CD14-positive monocyte (primary cell): ENCODE measurements around the gene DMPK. TPM values are rescaled to one million over a fixed set of nuclear protein-coding genes. Genes with fewer than 3 reads are reported as not detected.

ENCODE experiments used
- DNase-seq, 3 donors: peaks; one replicate each; pipeline ENCODE4 v3.0.0-alpha.2; 2011 to 2022
- H2AFZ ChIP-seq: 2 replicates; pipeline ENCODE4 v1.6.0; 2012; ENCODE audit warnings: mild to moderate bottlenecking, low read depth, low read length, inconsistent platforms; ENCODE audit not compliant: insufficient read depth, poor library complexity, severe bottlenecking
- H3K27ac ChIP-seq, 2 donors: 1 replicate in 1 of 2; 2 replicates in 1 of 2; pipeline ENCODE4 v1.5.1; 2012 to 2013; ENCODE audit warnings: low read length in 2 of 2, control low read depth in 1 of 2, inconsistent platforms in 1 of 2, low read depth in 1 of 2, mild to moderate bottlenecking in 1 of 2
- H3K27me3 ChIP-seq, 2 donors: one replicate each; pipeline versions ENCODE4 v1.6.0 to v1.6.1; 2011 to 2013; ENCODE audit warnings: low read length in 2 of 2; ENCODE audit not compliant: control insufficient read depth in 2 of 2, insufficient read depth in 2 of 2
- H3K36me3 ChIP-seq, 2 donors: replicated peaks in 1 of 2; 1 replicate in 1 of 2; 2 replicates in 1 of 2; pipeline versions ENCODE4 v1.5.1 to v1.6.1; 2012 to 2013; ENCODE audit warnings: low read length in 2 of 2, control low read depth in 1 of 2, inconsistent platforms in 1 of 2, mild to moderate bottlenecking in 1 of 2; ENCODE audit not compliant: insufficient read depth in 2 of 2, control insufficient read depth in 1 of 2
- H3K4me1 ChIP-seq, 2 donors: 1 replicate in 1 of 2; 2 replicates in 1 of 2; pipeline versions ENCODE4 v1.5.1 to v1.6.1; 2012 to 2013; ENCODE audit warnings: low read length in 2 of 2, control low read depth in 1 of 2, inconsistent platforms in 1 of 2, mild to moderate bottlenecking in 1 of 2, moderate library complexity in 1 of 2; ENCODE audit not compliant: insufficient read depth in 2 of 2, control insufficient read depth in 1 of 2
- H3K4me2 ChIP-seq: replicated peaks from 2 replicates; pipeline ENCODE3; 2012; ENCODE audit warnings: low read length, moderate library complexity, mild to moderate bottlenecking; ENCODE audit not compliant: poor library complexity, severe bottlenecking; ENCODE audit errors: extremely low read depth
- H3K4me3 ChIP-seq, 3 experiments: fragments of 200-600 bp in 1 of 3; sonication (generic) in 1 of 3; replicated peaks in 1 of 3; 1 replicate in 2 of 3; 2 replicates in 1 of 3; pipeline ENCODE4 v1.5.1; 2011 to 2013; ENCODE audit warnings: low read length in 3 of 3, mild to moderate bottlenecking in 3 of 3, control low read depth in 2 of 3, low read depth in 2 of 3, inconsistent platforms in 1 of 3, moderate library complexity in 1 of 3
- H3K79me2 ChIP-seq: 2 replicates; pipeline ENCODE4 v1.6.0; 2012; ENCODE audit warnings: mild to moderate bottlenecking, control low read depth, inconsistent platforms, low read length, moderate library complexity; ENCODE audit not compliant: insufficient read depth
- H3K9ac ChIP-seq: 2 replicates; pipeline ENCODE4 v1.6.0; 2017; ENCODE audit warnings: low read length, mild to moderate bottlenecking; ENCODE audit not compliant: insufficient read depth, poor library complexity, severe bottlenecking
- H3K9me3 ChIP-seq, 2 donors: replicated peaks in 1 of 2; 1 replicate in 1 of 2; 2 replicates in 1 of 2; pipeline versions ENCODE4 v1.5.1 to v1.6.1; 2012 to 2013; ENCODE audit warnings: low read length in 2 of 2, control low read depth in 1 of 2; ENCODE audit not compliant: control insufficient read depth in 1 of 2, insufficient read depth in 1 of 2
- H4K20me1 ChIP-seq: 2 replicates; pipeline ENCODE4 v1.6.0; 2012; ENCODE audit warnings: mild to moderate bottlenecking, low read length, control low read depth, moderate library complexity; ENCODE audit not compliant: insufficient read depth
- H3K27ac Mint-ChIP-seq, 7 donors: one replicate each; pipeline ENCODE4 v1.8.0; 2020; ENCODE audit warnings: mild to moderate bottlenecking in 7 of 7, mixed read lengths in 7 of 7, moderate library complexity in 6 of 7, inconsistent platforms in 2 of 7
- H3K27me3 Mint-ChIP-seq, 3 donors: one replicate each; pipeline ENCODE4 v1.8.0; 2021 to 2022; ENCODE audit warnings: low read depth in 3 of 3, mild to moderate bottlenecking in 3 of 3, mixed read lengths in 3 of 3, moderate library complexity in 3 of 3, inconsistent platforms in 1 of 3
- H3K36me3 Mint-ChIP-seq, 2 donors: one replicate each; pipeline ENCODE4 v1.8.0; 2020; ENCODE audit warnings: mixed read lengths in 2 of 2, inconsistent platforms in 1 of 2, mild to moderate bottlenecking in 1 of 2
- H3K4me1 Mint-ChIP-seq: one replicate; pipeline ENCODE4 v1.8.0; 2020; ENCODE audit warnings: mild to moderate bottlenecking, mixed read lengths
- H3K4me3 Mint-ChIP-seq, 2 donors: one replicate each; pipeline ENCODE4 v1.8.0; 2020; ENCODE audit warnings: mild to moderate bottlenecking in 2 of 2, mixed read lengths in 2 of 2, moderate library complexity in 1 of 2
- H3K9me3 Mint-ChIP-seq, 7 donors: one replicate each; pipeline ENCODE4 v1.8.0; 2020 to 2022; ENCODE audit warnings: mixed read lengths in 7 of 7, mild to moderate bottlenecking in 6 of 7, moderate library complexity in 6 of 7, inconsistent platforms in 2 of 7
- CTCF ChIP-seq: fragments of 200-600 bp; IDR thresholded peaks from one replicate; pipeline ENCODE4 v1.8.0; 2022; ENCODE audit warnings: antibody characterized with exemption, mild to moderate bottlenecking
- WGBS: methylation state at CpG from one replicate; pipeline ENCODE4 v1.1.5; 2013; ENCODE audit warnings: missing lambda C conversion rate; ENCODE audit not compliant: insufficient coverage; 5-methylcytosine and 5-hydroxymethylcytosine counted together
- intact Hi-C, 2 donors: fragments of 100-400 bp; cut with micrococcal nuclease; formaldehyde crosslinking; loops; one replicate each; pipeline versions ENCODE4 v1.15.0 to v1.15.1; 2023
- polyA plus RNA-seq, 3 donors: library from polyadenylated mRNA; depleted of rRNA in 1 of 3; unstranded in 2 of 3; stranded (reverse) in 1 of 3; fragments of 300-500 nt in 2 of 3; fragments of >200 nt in 1 of 3; fragmentation: Illumina TruSeq in 2 of 3; gene quantifications; 1 replicate in 2 of 3; 2 replicates in 1 of 3; pipeline ENCODE4 v1.2.3, GENCODE V29; 2012 to 2021

DMPK gene
- polyA plus RNA-seq, 3 donors = 0.17 to 3.8 TPM; not detected in 1

GRCh38 chr19:45771311-45771933 is 10.9 kb downstream of the DMPK start:
- peaks cover 4 to 6% of the 10 kb centered on the region in 2 donors for H3K36me3 Mint-ChIP-seq
- no peak overlapping the region for H3K27ac Mint-ChIP-seq
- DNase-seq = no peak
- Histone ChIP-seq H3K4me3 (no peak overlapping the region), H3K4me2 (no peak overlapping the region), H3K9me3 (peaks cover 6 to 20% of the 10 kb centered on the region in 2 donors), H3K27me3 (peaks cover 56 to 85% of the 10 kb centered on the region in 2 donors), H3K9ac (no peak overlapping the region), H3K27ac (no peak overlapping the region), H3K36me3 (no peaks in the 10 kb centered on the region), H2AFZ (no peak overlapping the region), H4K20me1 (peaks cover 49% of the 10 kb centered on the region), H3K79me2 (no peaks in the 10 kb centered on the region), H3K4me1 (peaks cover 27 to 35% of the 10 kb centered on the region in 2 donors)
- peaks cover 0 to 22% (median 16%) of the 10 kb centered on the region in 7 donors for H3K9me3 Mint-ChIP-seq
- TF ChIP-seq CTCF = no peak
- intact Hi-C loops = no loop called here
- peaks cover 22% of the 10 kb centered on the region for H3K4me1 Mint-ChIP-seq
- peaks cover 69 to 99% (median 75%) of the 10 kb centered on the region in 3 donors for H3K27me3 Mint-ChIP-seq
- H3K4me3 Mint-ChIP-seq = peak overlapping the region in 1 of 2 donors; percentile 87
- 93% methylated on average over 41 of the region's 46 CpGs for WGBS

GRCh38 chr19:45770192-45771101 is 11.8 kb downstream of the DMPK start:
- H3K27me3 ChIP-seq = peaks cover 58 to 92% of the 10 kb centered on the region in 2 donors
- peak overlapping the region in 2 of 3 experiments; percentile 26 to 77 for H3K4me3 ChIP-seq
- H4K20me1 ChIP-seq = peaks cover 48% of the 10 kb centered on the region
- H3K36me3 ChIP-seq = no peaks in the 10 kb centered on the region
- Mint-ChIP-seq H3K4me3 (peak overlapping the region; percentile 58 to 88), H3K4me1 (peaks cover 22% of the 10 kb centered on the region), H3K36me3 (peaks cover 4 to 6% of the 10 kb centered on the region in 2 donors), H3K9me3 (peaks cover 0 to 20% (median 14%) of the 10 kb centered on the region in 7 donors), H3K27ac (peak overlapping the region in 1 of 7 donors; percentile 50), H3K27me3 (peaks cover 75 to 99% (median 82%) of the 10 kb centered on the region in 3 donors)
- peaks cover 27 to 35% of the 10 kb centered on the region in 2 donors for H3K4me1 ChIP-seq
- peak overlapping the region; percentile 38 for H2AFZ ChIP-seq
- intact Hi-C loops = loop anchor here (1.0 kb wide), 1 partner anchor 29 kb away; no protein-coding TSS in a partner anchor
- TF ChIP-seq CTCF = peak; percentile 99
- no peaks in the 10 kb centered on the region for H3K79me2 ChIP-seq
- 1% methylated on average over 78 of the region's 79 CpGs for WGBS
- no peak overlapping the region for H3K27ac ChIP-seq
- no peak overlapping the region for H3K9ac ChIP-seq
- peak overlapping the region; percentile 87 for H3K4me2 ChIP-seq
- peaks cover 6 to 20% of the 10 kb centered on the region in 2 donors for H3K9me3 ChIP-seq
- peak; percentile 75 to 80 (median 76) for DNase-seq
